HEK293 (cell line): ENCODE measurements around the gene TRPV6.

ENCODE experiments used
- CTCF ChIA-PET: fragments of 350-600 bp; formaldehyde crosslinking; extraction: SDS; loops from one replicate; lab custom pipeline; 2021; ENCODE audit warnings: antibody characterized with exemption; lab: Yijun Ruan, JAX
- POLR2A ChIA-PET: fragments of 300-600 bp; formaldehyde crosslinking; extraction: SDS; loops from one replicate; lab custom pipeline; 2020; ENCODE audit warnings: antibody characterized with exemption, inconsistent platforms; lab: Yijun Ruan, JAX
- H3K27ac ChIP-seq: fragments of 200-500 bp; sonication (Bioruptor generic); 2 replicates; pipeline ENCODE4 v1.5.1; 2014; ENCODE audit warnings: low read depth, low read length, control low read depth, inconsistent platforms; ENCODE audit errors: extremely low read depth
- H3K36me3 ChIP-seq, 2 experiments: fragments of 200-500 bp in 1 of 2; sonication (Bioruptor generic) in 1 of 2; 1 replicate in 1 of 2; 2 replicates in 1 of 2; pipeline ENCODE4 v1.5.1; 2014 to 2017; ENCODE audit warnings: inconsistent platforms in 2 of 2, low read length in 2 of 2; ENCODE audit not compliant: control insufficient read depth in 2 of 2, insufficient read depth in 1 of 2
- H3K4me1 ChIP-seq: fragments of 200-500 bp; sonication (Bioruptor generic); 2 replicates; pipeline ENCODE4 v1.5.1; 2014; ENCODE audit warnings: mild to moderate bottlenecking, low read length, inconsistent platforms; ENCODE audit not compliant: control insufficient read depth, insufficient read depth
- H3K4me3 ChIP-seq: 2 replicates; pipeline ENCODE4 v1.5.1; 2011; ENCODE audit warnings: low read depth, mild to moderate bottlenecking, control low read depth, low read length, moderate library complexity
- H3K9me3 ChIP-seq: fragments of 200-500 bp; sonication (Bioruptor generic); 2 replicates; pipeline ENCODE4 v1.5.1; 2014; ENCODE audit warnings: low read depth, low read length, inconsistent platforms; ENCODE audit not compliant: control insufficient read depth, insufficient read depth
- BCL11B ChIP-seq: fragments of 450-650 bp; formaldehyde crosslinking; IDR thresholded peaks from 2 replicates; pipeline ENCODE4 v1.5.1; 2016; ENCODE audit warnings: low read depth, missing biosample characterization, missing genetic modification characterization
- BCL6B ChIP-seq: fragments of 450-650 bp; formaldehyde crosslinking; IDR thresholded peaks from 2 replicates; pipeline ENCODE4 v1.5.1; 2017; ENCODE audit warnings: missing biosample characterization, missing genetic modification characterization
- GFI1B ChIP-seq: fragments of 450-650 bp; formaldehyde crosslinking; IDR thresholded peaks from 2 replicates; pipeline ENCODE4 v1.5.1; 2016; ENCODE audit warnings: missing biosample characterization, missing genetic modification characterization
- KLF8 ChIP-seq: fragments of 450-650 bp; formaldehyde crosslinking; IDR thresholded peaks from 2 replicates; pipeline ENCODE4 v1.5.1; 2016; ENCODE audit warnings: missing biosample characterization, missing genetic modification characterization
- PATZ1 ChIP-seq: fragments of 450-650 bp; formaldehyde crosslinking; IDR thresholded peaks from 2 replicates; pipeline ENCODE4 v1.5.1; 2016; ENCODE audit warnings: missing biosample characterization, missing genetic modification characterization
- PRDM6 ChIP-seq: fragments of 450-650 bp; formaldehyde crosslinking; IDR thresholded peaks from 2 replicates; pipeline ENCODE4 v1.5.1; 2017; ENCODE audit warnings: missing biosample characterization, missing genetic modification characterization
- SP3 ChIP-seq: fragments of 450-650 bp; formaldehyde crosslinking; IDR thresholded peaks from 2 replicates; pipeline ENCODE4 v1.5.1; 2016; ENCODE audit warnings: missing biosample characterization, missing genetic modification characterization
- ZBTB20 ChIP-seq: fragments of 450-650 bp; formaldehyde crosslinking; IDR thresholded peaks from 2 replicates; pipeline ENCODE4 v1.5.1; 2016; ENCODE audit warnings: missing biosample characterization, missing genetic modification characterization
- ZBTB8A ChIP-seq: fragments of 450-650 bp; formaldehyde crosslinking; IDR thresholded peaks from 2 replicates; pipeline ENCODE4 v1.5.1; 2016; ENCODE audit warnings: missing biosample characterization, missing genetic modification characterization
- ZNF398 ChIP-seq: fragments of 450-650 bp; formaldehyde crosslinking; IDR thresholded peaks from 2 replicates; pipeline ENCODE4 v1.5.1; 2017; ENCODE audit warnings: missing biosample characterization, missing genetic modification characterization
- ZNF621 ChIP-seq: fragments of 450-650 bp; formaldehyde crosslinking; IDR thresholded peaks from 2 replicates; pipeline ENCODE4 v1.5.1; 2017; ENCODE audit warnings: missing biosample characterization, missing genetic modification characterization
- ZNF658 ChIP-seq: fragments of 450-650 bp; formaldehyde crosslinking; IDR thresholded peaks from 2 replicates; pipeline ENCODE4; 2016; ENCODE audit warnings: missing biosample characterization, missing genetic modification characterization
- ZSCAN4 ChIP-seq: fragments of 450-650 bp; formaldehyde crosslinking; IDR thresholded peaks from 2 replicates; pipeline ENCODE4 v1.5.1; 2017; ENCODE audit warnings: missing biosample characterization, missing genetic modification characterization
- TF ChIP-seq, protein P1 (sequence below): fragments of 450-650 bp; formaldehyde crosslinking; IDR thresholded peaks from 2 replicates; pipeline ENCODE4 v1.5.1; 2016; ENCODE audit warnings: missing biosample characterization, missing genetic modification characterization

The TRPV6 gene

DNA sequence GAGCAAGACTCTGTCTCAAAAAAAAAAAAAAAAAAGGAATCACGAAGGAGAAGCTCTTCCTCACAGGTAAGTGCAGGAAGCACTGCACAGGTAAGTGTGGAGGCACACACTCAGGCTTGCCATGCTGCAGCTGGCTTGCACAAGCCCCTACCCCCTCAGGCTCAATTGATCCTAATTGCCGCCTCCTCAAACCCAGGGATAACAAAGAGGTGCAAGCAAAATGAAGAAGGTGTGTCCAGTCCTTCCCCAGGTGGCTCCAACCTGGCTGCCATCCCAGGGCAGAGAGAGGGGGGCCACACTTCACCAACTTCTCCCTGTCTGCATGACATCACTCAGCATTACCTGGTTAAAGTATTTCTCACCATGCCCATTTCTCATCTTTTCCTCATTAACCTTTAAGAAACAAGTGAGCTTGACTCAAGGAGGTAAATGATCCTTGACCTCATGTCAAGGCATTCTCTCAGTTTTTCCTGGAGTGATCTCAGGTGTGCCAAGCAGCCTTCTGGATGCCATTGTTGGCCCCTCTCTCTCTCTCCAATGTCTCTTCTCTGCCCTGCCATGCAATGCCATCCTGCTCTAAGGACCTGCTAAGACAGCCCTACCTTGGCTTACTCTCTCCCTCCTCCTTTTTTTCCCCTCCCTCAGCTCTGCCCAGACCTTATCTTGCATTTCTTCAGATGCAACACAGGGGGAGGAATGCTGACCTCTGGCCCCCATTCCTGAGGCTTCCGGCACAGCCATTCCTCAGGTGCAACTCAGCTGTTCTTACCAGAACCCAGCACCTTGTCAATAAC is 13.0 kb upstream of the TRPV6 start:
- H3K4me3 ChIP-seq: no peak overlapping the region
- no peaks in the 10 kb centered on the region for H3K4me1 ChIP-seq
- TF ChIP-seq ZNF398 (tag by site-specific recombination): no peak
- TF ChIP-seq ZNF621 (tag by site-specific recombination): no peak
- TF ChIP-seq PRDM6 (tag by site-specific recombination): no peak
- TF ChIP-seq KLF8 (tag by site-specific recombination): no peak
- TF ChIP-seq PATZ1: no peak
- no peak for TF ChIP-seq SP3 (tag by site-specific recombination)
- no peaks in the 10 kb centered on the region for H3K36me3 ChIP-seq
- no peak overlapping the region for H3K27ac ChIP-seq
- CTCF ChIA-PET: interaction anchor here (4.0 kb wide), 1 partner anchor 316 kb away, joined by 16 read pairs; no protein-coding TSS in a partner anchor
- POLR2A ChIA-PET: interaction anchor here (0.7 kb wide), 1 partner anchor 23 kb away, joined by 4 read pairs; no protein-coding TSS in a partner anchor
- no peaks in the 10 kb centered on the region for H3K9me3 ChIP-seq

DNA sequence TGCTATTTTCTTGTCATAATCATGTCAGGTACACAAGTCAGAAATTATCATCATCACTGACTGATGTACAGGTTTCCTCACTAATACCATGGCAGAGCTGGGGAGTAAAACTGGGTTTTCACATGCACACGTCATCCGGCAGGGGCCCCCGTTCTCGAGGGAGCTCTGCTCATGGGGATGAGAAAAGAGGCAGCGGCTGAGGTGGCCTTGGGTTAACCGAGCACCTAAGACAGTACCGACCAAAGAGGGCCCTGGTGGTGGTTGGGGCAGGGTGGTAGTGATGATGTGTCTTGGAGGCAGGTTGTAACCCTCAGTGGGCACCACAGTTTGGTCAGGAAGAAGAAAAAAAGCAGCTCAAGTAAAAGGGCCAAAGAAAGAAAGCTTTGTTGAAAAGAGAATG is 12.1 kb upstream of the TRPV6 start:
- Histone ChIP-seq H3K4me3 (no peak overlapping the region), H3K9me3 (no peaks in the 10 kb centered on the region)
- TF ChIP-seq ZBTB8A (tag by site-specific recombination): no peak
- TF ChIP-seq SP3 (tag by site-specific recombination): no peak
- TF ChIP-seq, protein P1, sequence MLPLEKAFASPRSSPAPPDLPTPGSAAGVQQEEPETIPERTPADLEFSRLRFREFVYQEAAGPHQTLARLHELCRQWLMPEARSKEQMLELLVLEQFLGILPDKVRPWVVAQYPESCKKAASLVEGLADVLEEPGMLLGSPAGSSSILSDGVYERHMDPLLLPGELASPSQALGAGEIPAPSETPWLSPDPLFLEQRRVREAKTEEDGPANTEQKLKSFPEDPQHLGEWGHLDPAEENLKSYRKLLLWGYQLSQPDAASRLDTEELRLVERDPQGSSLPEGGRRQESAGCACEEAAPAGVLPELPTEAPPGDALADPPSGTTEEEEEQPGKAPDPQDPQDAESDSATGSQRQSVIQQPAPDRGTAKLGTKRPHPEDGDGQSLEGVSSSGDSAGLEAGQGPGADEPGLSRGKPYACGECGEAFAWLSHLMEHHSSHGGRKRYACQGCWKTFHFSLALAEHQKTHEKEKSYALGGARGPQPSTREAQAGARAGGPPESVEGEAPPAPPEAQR (tag by site-specific recombination): no peak
- TF ChIP-seq GFI1B (tag by site-specific recombination): no peak
- TF ChIP-seq ZSCAN4 (tag by site-specific recombination): no peak
- TF ChIP-seq BCL6B: no peak
- no peak for TF ChIP-seq ZBTB20 (tag by site-specific recombination)
- TF ChIP-seq ZNF658 (tag by site-specific recombination): no peak
- TF ChIP-seq BCL11B (tag by site-specific recombination): no peak
- TF ChIP-seq, all 188 proteins: peak for 0
- Histone ChIP-seq H3K27ac (no peak overlapping the region), H3K4me1 (no peaks in the 10 kb centered on the region), H3K36me3 (no peaks in the 10 kb centered on the region)
- ChIA-PET POLR2A (interaction anchor here (0.7 kb wide), 1 partner anchor 22 kb away, joined by 4 read pairs; no protein-coding TSS in a partner anchor), CTCF (interaction anchor here (1.0 kb wide), 1 partner anchor 103 kb away, joined by 5 read pairs; no protein-coding TSS in a partner anchor)
